ENCODE measurements around the gene LRRK1.

LRRK1 gene

GRCh38 chr15:100940767-100941379, 21.7 kb downstream of the LRRK1 start:
- no peak for DNase-seq

DNA sequence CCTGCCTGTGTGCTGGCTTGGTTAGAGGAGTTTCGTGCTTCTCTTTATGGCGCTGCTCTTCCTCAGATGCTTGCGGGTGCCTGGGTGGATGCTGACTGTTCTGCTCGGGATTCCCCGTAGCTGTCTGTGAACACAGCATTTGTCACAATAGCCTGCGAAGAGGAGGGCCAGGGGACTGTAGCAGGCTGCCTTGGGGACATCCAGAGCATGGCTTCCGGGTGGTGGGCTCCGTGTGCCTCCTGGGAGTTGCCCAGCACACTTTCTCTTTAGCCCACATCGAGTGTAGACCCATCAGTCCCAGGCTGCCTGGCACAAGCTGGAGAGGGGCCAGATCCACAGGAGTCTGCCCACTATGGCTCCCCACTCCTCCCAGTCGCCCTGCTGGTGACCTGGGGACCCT, 22.4 kb downstream of the LRRK1 start:
- no peak for DNase-seq

GRCh38 chr15:100942656-100943425, 23.7 kb downstream of the LRRK1 start:
- DNase-seq = no peak

- no peak for DNase-seq
Measured at GRCh38 chr15:100944244-100944895, 25.2 kb downstream of the LRRK1 start.

DNA sequence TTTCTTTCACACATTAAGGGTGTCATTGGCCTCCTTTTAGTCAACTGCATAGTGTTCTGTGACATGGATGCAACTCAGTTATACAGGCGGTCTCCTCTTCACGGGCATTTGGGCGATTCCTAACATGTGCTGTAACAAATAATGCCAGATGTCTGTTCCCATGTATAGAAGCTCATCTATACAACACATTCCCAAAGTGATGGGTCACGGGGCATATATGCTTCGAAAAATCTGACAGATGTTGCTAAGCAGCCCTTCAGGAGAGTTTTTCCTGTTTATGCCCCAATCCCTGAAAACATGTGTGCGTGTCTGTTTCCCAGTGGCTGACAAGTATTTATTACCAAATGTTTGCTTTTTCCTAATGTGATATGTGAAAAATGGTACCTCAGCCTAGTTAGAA, 25.8 kb downstream of the LRRK1 start:
- no peak for DNase-seq

DNA sequence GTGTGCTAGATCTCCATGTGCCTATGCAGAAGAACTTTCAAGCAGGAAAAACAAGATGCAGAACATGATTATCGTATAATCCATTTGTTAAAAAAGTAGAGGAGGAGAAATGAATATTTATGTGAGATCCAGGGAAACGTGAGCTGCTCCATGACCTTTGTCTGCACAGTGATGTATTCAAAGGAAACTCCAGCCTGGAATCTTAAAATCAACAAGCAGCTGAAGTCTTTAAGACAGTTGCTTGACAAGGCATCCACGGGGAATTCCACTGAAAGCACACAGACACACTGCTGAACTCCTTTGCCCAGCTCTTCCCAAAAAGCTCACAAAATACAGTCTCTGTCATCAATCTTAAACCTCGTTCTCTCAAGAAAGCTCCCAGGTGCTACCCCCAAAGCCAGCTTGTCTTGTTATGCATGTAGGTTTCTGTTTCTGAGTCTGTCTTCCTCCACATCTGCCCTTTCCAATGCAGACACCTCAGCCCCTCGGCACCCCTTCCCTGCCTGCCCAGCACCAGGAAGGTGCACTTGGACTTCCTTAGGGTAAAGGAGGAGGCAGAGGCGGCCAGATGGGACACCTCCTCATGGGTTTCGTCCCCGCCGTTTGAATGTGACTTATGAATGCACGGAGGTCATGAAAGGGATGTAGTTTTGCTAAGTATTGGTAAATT, 28.7 kb downstream of the LRRK1 start:
- no peak for DNase-seq

GRCh38 chr15:100948430-100948762, 29.2 kb downstream of the LRRK1 start:
- DNase-seq = no peak

- DNase-seq = no peak
Measured at GRCh38 chr15:100949691-100950090, 30.5 kb downstream of the LRRK1 start.

GRCh38 chr15:100951965-100952364, 32.8 kb downstream of the LRRK1 start:
- no peak for DNase-seq

DNA sequence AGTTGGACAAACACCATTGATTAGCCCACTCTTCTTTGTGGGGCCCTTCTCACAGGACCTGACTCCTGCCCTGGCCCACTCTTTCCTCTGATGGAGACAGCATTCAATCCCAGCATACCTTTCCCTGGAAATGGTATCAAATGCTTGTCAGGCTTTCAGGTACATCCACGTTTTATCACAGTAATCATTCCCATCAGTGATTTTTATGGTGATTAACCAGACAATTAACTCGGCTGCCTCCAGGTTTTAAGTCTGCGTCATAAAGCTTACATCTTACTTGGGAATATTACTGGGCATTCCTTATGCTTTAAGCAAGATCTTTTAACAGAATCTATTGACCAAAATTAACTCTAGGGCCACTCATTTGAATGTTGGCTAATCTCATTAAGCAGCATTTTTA, 33.4 kb downstream of the LRRK1 start:
- DNase-seq = no peak

DNA sequence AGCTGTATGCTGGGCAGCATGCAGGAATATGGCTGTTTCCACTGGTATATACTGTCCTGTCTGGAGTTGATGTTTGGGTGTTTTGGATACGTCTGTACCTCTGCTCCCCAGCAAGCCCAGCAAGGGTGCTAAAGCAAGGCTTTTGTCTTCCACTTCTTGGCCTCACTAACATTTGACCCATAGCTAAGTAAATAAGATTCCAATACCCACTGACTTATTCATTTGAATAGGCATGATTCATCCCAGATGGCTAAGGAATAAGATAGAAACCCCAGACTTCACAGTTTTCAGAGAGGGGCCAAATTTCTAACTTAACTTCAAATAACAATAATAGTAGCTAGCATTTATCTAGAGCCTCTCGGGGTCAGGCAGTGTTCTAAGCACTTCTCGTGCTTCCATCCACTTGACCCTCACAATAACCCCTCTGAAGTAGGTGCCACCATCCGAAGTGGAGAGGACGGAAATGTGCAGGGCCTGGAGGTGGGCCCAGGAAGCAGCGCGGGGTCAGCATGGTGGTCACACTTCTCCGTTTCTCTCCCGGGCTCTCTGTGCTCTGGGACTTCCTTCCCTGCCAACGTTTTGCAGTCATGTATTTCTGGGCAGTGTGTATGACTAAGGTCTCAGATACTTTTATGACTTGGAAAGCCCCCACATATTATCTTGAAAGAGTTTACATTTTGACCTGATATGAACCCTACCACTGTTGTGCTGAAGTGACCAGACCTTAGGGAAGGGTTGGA, 39.3 kb downstream of the LRRK1 start:
- no peak for DNase-seq

DNA sequence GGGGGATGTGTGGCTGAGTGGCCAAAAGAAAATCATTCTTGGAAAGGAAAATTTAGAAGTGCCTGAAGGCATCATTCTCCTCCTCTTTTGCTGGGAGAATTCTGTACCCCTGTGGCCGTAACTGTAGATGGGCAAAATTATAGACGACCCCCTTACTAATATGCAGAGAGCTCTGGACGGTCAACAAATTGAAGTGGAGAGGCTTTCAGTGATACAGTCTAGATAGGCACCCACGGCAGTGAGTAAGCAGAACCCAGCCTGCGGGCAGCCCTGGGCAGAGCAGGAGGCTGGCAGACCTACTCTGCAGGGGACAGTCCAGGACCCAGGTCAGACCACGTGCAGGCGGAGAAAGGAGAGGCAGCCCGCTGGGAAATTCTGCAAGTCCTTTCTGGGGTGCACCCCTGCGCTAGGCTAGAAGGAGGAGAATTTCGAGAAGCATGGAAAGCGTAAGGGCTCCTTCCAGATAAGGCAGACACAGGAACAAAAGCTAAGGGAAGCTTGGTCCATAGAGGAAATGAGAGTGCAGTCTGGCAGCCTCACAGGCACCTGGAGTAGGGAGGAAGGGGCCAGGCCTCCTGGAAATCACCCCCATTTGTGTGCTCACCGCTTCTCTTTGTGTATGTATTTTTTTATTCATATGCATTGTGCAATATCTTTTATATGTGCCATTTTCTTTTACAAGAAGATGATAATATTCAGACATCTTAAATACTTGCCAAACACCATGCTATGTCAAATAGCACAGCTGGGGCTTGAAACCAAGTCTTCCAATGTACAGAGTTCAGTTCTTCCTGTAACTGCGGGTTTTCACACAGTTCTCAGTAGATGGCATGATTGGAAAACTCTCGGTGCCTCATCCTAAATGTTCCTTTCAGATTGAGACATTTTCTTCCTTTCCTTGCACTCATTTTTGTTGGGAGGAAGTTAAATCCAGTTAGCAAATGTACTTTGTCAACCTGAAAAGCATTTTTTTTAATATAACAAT, 40.2 kb downstream of the LRRK1 start:
- no peak for DNase-seq

GRCh38 chr15:100966997-100967396, 47.8 kb downstream of the LRRK1 start:
- DNase-seq = no peak

DNA sequence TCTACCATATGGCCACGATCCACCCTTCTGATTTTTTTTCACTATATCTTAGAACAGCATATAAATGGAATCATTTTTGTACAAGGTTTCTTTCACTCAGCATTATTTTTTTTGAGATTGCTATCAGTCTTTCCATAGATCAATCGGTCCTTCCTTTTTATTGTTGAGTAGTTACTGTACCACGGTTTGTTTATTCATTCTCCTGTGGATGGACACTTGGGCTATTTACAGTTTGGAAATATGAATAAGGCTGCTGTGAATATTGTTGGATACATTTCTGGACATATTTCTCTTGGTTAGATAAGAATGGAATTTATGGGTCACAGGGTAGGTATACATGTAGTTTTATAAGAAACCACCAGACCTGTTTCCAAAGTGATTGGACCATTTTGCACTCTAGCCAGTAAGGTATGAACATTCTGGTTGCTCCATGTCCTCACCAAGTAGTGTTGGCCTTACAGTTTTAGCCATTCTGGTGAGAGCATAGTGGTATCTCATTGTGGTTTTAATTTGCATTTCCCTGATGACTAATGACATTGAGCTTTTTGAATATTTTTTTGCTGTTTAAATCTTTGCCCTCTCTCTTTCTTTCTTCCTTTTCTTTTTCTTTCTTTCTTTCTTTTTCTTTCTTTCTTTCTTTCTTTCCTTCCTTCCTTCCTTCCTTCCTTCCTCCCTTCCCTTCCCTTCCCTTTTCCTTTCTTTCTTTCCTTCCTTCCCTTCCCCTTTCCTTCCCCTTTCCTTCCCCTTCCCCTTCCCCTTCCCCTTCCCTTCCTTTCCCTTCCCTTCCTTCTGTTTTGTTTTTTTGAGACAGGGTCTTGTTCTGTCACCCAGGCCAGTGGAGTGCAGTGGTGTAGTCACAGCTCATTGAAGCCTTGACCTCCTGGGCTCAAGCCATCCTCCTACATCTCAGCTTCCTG, 49.2 kb downstream of the LRRK1 start:
- no peak for DNase-seq

DNA sequence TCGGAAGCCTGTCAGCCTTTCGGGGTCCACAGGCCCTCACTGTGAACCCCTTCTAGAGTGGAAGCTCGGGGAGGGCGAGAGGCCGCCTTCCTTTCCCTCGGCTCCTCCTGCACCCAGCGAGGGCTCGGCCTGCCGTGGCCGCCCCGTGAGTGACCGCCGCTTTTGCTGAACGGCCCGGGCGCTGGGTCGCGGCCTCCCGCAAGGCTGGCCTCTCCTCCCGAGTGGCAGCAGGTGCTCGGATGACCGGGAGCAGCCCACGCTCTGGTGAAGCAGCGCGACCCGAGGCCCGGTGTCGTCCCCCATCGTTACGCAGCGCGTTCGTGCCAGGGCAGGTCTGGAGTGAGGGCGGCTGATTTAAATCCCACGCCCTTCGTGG, 53.8 kb downstream of the LRRK1 start:
- DNase-seq = no peak

DNA sequence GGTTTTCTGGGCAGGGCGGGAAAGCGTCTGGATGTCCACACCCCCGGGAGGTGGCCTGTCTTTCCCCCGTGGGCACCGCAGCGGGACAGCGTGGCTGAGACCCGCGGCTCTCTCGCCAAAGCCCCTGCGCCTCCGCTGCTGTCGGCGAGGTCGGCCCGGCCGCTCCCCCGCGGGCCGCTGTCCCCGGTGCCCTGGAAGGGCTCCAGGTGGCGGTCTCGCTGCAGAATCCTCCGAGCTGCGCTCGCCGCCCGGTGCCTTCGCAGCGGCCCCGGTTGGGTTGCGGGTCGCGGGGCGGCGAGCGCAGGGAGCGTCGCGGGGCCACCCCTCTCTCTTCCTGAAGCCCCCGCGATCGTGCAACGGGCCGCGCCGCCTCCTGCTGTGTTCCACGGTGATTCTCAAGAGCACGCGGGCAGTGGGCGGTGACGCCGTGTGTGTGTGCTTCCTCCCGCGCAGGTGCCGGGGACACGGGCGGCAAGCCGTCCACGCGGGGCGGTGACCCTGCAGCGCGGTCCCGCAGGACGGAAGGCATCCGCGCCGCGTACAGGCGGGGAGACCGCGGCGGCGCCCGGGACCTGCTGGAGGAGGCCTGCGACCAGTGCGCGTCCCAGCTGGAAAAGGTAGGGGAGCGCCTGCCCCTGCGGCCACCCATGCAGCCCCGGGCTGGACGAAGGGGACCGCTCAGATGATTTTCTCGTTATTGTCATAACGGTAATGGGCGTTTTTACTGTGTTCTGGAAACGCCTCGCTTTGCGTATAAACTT, 54.4 kb downstream of the LRRK1 start:
- no peak for DNase-seq

DNA sequence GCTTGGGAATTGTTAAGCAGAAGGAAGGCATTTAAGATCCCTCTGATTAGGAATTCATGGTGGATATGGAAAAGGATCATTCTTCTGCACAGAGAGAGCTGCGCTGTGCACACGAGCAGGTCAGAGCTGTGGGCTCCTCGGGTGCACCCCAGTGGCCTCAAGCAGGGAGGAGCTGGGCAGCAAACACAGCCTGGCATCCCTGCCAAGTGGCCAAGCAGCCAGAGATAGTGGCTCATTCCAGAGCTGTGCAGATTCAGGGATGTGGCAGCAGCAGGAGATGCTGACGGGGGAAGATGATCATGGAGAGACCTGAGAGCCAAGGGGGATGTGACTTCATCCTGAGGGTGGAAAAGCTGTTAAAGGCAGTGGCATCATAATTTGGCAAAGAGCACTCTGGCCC, 55.9 kb downstream of the LRRK1 start:
- no peak for DNase-seq

- no peak for DNase-seq
Measured at GRCh38 chr15:100980410-100981046, 61.4 kb downstream of the LRRK1 start.

- no peak for DNase-seq
Measured at GRCh38 chr15:100981086-100981485, 61.9 kb downstream of the LRRK1 start.

DNA sequence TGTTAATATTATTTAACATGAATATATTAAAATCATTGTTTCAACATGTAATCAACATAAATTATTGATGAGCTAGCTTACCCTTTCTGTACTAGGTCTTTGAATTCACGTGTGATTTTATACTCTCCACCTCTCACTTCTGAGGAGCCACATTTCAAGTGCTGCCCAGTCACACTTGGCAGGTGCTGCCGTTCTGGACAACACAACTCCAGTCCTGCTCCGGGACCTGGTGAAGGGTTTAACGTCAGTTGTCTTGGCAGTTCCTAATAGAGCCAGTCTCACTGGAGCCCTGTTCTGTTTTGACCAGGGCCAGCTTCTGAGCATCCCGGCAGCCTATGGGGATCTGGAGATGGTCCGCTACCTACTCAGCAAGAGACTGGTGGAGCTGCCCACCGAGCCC, 64.1 kb downstream of the LRRK1 start:
- no peak for DNase-seq

Data from NCI-H1105 (cell line).